ENCODE results near the gene SHC4. TPM values are rescaled to one million over a fixed set of nuclear protein-coding genes. Genes with fewer than 3 reads are reported as not detected.
"Not testable (repeated sequence)": the region's sequence is repeated elsewhere in the genome, so short reads cannot be mapped to it uniquely, and the experiment has no call there.

The SHC4 gene
- polyA plus RNA-seq, 1 of the 3 experiments (the other 2 are of a cell fraction) = 1.6 TPM

DNA sequence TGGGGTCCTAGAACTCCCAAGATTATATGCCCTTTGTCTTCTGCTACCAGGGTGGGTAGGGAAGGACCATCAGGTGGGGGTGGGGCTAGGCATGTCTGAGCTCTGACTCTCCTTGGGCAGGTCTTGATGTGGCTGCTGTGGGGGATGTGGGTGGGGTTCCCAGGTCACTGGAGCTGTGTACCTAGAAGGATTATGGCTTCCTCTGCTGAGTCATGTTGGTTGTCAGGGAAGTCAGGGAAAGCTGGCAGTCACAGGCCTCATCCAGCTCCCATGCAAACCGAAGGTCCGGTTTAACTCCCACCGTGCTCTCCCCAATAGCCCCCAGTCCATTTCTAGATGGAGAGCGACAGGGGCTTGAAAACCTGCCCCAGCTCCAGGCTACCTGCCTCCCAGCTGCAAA lies 50.6 kb downstream of the SHC4 start (continued):
- TF ChIP-seq, protein P1, sequence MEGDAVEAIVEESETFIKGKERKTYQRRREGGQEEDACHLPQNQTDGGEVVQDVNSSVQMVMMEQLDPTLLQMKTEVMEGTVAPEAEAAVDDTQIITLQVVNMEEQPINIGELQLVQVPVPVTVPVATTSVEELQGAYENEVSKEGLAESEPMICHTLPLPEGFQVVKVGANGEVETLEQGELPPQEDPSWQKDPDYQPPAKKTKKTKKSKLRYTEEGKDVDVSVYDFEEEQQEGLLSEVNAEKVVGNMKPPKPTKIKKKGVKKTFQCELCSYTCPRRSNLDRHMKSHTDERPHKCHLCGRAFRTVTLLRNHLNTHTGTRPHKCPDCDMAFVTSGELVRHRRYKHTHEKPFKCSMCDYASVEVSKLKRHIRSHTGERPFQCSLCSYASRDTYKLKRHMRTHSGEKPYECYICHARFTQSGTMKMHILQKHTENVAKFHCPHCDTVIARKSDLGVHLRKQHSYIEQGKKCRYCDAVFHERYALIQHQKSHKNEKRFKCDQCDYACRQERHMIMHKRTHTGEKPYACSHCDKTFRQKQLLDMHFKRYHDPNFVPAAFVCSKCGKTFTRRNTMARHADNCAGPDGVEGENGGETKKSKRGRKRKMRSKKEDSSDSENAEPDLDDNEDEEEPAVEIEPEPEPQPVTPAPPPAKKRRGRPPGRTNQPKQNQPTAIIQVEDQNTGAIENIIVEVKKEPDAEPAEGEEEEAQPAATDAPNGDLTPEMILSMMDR (IDR thresholded peaks at IDR 0.05) = no peak
- TF ChIP-seq NFIC (IDR thresholded peaks at IDR 0.05; ENCODE audit: borderline replicate concordance) (no peak), RAD21 (IDR thresholded peaks at IDR 0.05; ENCODE audit: low read length) (no peak)

DNA sequence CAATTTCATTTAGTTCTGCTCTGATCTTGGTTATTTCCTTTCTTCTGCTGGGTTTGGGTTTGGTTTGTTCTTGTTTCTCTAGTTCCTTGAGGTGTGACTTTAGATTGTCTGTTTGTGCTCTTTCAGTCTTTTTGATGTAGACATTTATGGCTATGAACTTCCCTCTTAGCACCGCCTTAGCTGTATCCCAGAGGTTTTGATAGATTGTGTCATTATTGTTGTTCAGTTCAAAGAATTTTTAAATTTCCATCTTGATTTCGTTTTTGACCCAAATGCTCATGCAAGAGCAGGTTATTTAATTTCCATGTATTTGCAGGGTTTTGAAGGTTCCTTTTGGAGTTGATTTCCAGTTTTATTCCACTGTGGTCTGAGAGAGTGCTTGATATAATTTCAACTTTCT lies 53.2 kb downstream of the SHC4 start:
- H3K4me3 ChIP-seq (ENCODE audit: low read depth in 2 of 2, low read length in 1 of 2); H3F3A ChIP-seq (replicated peaks; ENCODE audit: insufficient read depth); H3K36me3 ChIP-seq (replicated peaks in 1 of 2; ENCODE audit: control insufficient read depth in 1 of 2, insufficient read depth in 2 of 2, low read length in 1 of 2); H3K9me2 ChIP-seq; H3K27ac ChIP-seq (ENCODE audit: low read depth in 2 of 2, low read length in 1 of 2); DNase-seq; H3K79me2 ChIP-seq (ENCODE audit: insufficient read depth); H3K4me1 ChIP-seq (ENCODE audit: control insufficient read depth in 1 of 2, insufficient read depth in 2 of 2, low read depth in 1 of 2, low read length in 1 of 2); H3K9ac ChIP-seq; POLR2A ChIA-PET; H4K20me1 ChIP-seq (ENCODE audit: insufficient read depth); H3K9me3 ChIP-seq; H3K4me2 ChIP-seq; H2AFZ ChIP-seq (ENCODE audit: low read depth); H3K27me3 ChIP-seq (ENCODE audit: insufficient read depth): not testable (repeated sequence)
- CTCF ChIA-PET = interaction anchor here (0.8 kb wide), 1 partner anchor 98 kb away, joined by 3 read pairs; no protein-coding TSS in a partner anchor
- WGBS (ENCODE audit: low lambda C conversion rate) = 51% methylated on average over 2 of the region's 2 CpGs

DNA sequence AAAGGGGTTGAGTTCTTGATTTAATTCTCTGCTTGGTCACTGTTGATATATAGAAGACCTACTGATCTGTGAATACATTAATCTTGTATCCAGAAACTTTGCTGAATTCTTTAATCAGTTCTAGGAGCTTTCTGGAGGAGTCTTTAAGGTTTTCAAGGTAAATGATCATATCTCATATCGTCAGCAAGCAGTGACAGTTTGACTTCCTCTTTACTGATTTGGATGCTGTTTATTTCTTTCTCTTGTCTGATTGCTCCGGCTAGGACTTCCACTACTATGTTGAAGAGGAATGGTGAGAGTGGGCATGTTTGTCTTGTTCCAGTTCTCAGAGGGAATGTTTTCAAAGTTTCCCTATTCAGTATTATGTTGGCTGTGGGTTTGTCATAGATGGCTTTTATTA lies 54.4 kb downstream of the SHC4 start:
- H3K36me3 ChIP-seq (replicated peaks in 1 of 2; ENCODE audit: control insufficient read depth in 1 of 2, insufficient read depth in 2 of 2, low read length in 1 of 2); H2AFZ ChIP-seq (ENCODE audit: low read depth); H3K9ac ChIP-seq; H3K4me3 ChIP-seq (ENCODE audit: low read depth in 2 of 2, low read length in 1 of 2); H3K9me2 ChIP-seq; H4K20me1 ChIP-seq (ENCODE audit: insufficient read depth); POLR2A ChIA-PET; H3K4me1 ChIP-seq (ENCODE audit: control insufficient read depth in 1 of 2, insufficient read depth in 2 of 2, low read depth in 1 of 2, low read length in 1 of 2); DNase-seq; H3K4me2 ChIP-seq; H3K27me3 ChIP-seq (ENCODE audit: insufficient read depth); CTCF ChIA-PET; H3K79me2 ChIP-seq (ENCODE audit: insufficient read depth); H3K9me3 ChIP-seq; H3K27ac ChIP-seq (ENCODE audit: low read depth in 2 of 2, low read length in 1 of 2); H3F3A ChIP-seq (replicated peaks; ENCODE audit: insufficient read depth): not testable (repeated sequence)
- 45% methylated on average over 2 of the region's 2 CpGs for WGBS (ENCODE audit: low lambda C conversion rate)

DNA sequence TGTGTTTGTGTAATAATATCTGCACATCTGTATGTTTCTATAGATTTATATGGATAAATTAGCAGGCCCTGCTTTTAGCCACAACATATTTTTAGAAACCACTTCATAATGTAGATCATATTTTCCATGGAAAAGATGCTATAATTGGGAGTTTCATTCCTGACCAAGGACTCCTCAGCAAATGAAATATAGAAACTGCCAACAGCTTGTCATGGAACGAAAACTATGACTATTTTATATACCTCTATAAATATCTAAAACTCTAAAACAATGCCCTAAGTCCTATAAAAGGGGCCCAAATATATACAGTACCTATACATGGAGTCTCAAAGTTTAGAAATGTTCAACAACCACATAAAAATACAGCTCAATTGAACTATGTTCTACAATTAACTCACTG lies 57.9 kb downstream of the SHC4 start:
- DNase-seq = no peak
- WGBS (ENCODE audit: low lambda C conversion rate) = 69% methylated on average over 1 of the region's 1 CpG
- Histone ChIP-seq H3K27ac (ENCODE audit: low read depth in 2 of 2, low read length in 1 of 2) (no peak overlapping the region), H3K9ac (no peak overlapping the region), H2AFZ (ENCODE audit: low read depth) (no peak overlapping the region), H3K9me3 (no peaks in the 10 kb centered on the region), H3F3A (replicated peaks; ENCODE audit: insufficient read depth) (no peaks in the 10 kb centered on the region), H3K27me3 (ENCODE audit: insufficient read depth) (no peaks in the 10 kb centered on the region), H3K4me2 (no peak overlapping the region), H3K36me3 (replicated peaks in 1 of 2; ENCODE audit: control insufficient read depth in 1 of 2, insufficient read depth in 2 of 2, low read length in 1 of 2) (no peaks in the 10 kb centered on the region), H3K79me2 (ENCODE audit: insufficient read depth) (no peaks in the 10 kb centered on the region), H3K4me3 (ENCODE audit: low read depth in 2 of 2, low read length in 1 of 2) (no peak overlapping the region), H3K4me1 (ENCODE audit: control insufficient read depth in 1 of 2, insufficient read depth in 2 of 2, low read depth in 1 of 2, low read length in 1 of 2) (no peaks in the 10 kb centered on the region), H4K20me1 (ENCODE audit: insufficient read depth) (no peaks in the 10 kb centered on the region), H3K9me2 (no peaks in the 10 kb centered on the region)
- CTCF ChIA-PET = interaction anchor here (0.6 to 2.1 kb wide), 5 partner anchors 10 to 70 kb away, joined by 3 to 7 read pairs (median 6); no protein-coding TSS in a partner anchor
- POLR2A ChIA-PET = interaction anchor here (0.6 kb wide), 1 partner anchor 11 kb away, joined by 3 read pairs; no protein-coding TSS in a partner anchor
- TF ChIP-seq MXI1 (IDR thresholded peaks at IDR 0.05; ENCODE audit: low read depth, low read length) (no peak), RXRA (IDR thresholded peaks at IDR 0.05; ENCODE audit: borderline replicate concordance, low read depth) (no peak), NRF1 (IDR thresholded peaks at IDR 0.05; ENCODE audit: low read depth, low read length) (no peak), TAF1 (IDR thresholded peaks at IDR 0.05; ENCODE audit: borderline replicate concordance, low read depth, low read length) (no peak), CHD2 (IDR thresholded peaks at IDR 0.05; ENCODE audit: low read length, partially characterized antibody) (no peak), EP300 (IDR thresholded peaks at IDR 0.05; ENCODE audit: borderline replicate concordance in 1 of 2, low read depth in 1 of 2, low read length in 1 of 2) (no peak), EZH2phosphoT487 (IDR thresholded peaks at IDR 0.05; ENCODE audit: borderline replicate concordance, low read depth) (no peak), GABPA (IDR thresholded peaks at IDR 0.05; ENCODE audit: low read depth) (no peak)
- TF ChIP-seq, protein P2, sequence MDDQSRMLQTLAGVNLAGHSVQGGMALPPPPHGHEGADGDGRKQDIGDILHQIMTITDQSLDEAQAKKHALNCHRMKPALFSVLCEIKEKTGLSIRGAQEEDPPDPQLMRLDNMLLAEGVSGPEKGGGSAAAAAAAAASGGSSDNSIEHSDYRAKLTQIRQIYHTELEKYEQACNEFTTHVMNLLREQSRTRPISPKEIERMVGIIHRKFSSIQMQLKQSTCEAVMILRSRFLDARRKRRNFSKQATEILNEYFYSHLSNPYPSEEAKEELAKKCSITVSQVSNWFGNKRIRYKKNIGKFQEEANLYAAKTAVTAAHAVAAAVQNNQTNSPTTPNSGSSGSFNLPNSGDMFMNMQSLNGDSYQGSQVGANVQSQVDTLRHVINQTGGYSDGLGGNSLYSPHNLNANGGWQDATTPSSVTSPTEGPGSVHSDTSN (IDR thresholded peaks at IDR 0.05) = no peak
- TF ChIP-seq, protein P3, sequence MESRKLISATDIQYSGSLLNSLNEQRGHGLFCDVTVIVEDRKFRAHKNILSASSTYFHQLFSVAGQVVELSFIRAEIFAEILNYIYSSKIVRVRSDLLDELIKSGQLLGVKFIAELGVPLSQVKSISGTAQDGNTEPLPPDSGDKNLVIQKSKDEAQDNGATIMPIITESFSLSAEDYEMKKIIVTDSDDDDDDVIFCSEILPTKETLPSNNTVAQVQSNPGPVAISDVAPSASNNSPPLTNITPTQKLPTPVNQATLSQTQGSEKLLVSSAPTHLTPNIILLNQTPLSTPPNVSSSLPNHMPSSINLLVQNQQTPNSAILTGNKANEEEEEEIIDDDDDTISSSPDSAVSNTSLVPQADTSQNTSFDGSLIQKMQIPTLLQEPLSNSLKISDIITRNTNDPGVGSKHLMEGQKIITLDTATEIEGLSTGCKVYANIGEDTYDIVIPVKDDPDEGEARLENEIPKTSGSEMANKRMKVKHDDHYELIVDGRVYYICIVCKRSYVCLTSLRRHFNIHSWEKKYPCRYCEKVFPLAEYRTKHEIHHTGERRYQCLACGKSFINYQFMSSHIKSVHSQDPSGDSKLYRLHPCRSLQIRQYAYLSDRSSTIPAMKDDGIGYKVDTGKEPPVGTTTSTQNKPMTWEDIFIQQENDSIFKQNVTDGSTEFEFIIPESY (IDR thresholded peaks at IDR 0.05; ENCODE audit: borderline replicate concordance, low read depth) = no peak
- TF ChIP-seq, protein P1 (IDR thresholded peaks at IDR 0.05) = no peak
